H9 (cell line): ENCODE results near the gene TLE4. TPM values are rescaled to one million over a fixed set of nuclear protein-coding genes. Genes with fewer than 3 reads are reported as not detected.

Experiments
- DNase-seq: peaks from one replicate; pipeline ENCODE4 v3.0.0-alpha.2; 2017
- H2AFZ ChIP-seq: one replicate; pipeline ENCODE4 v1.6.1; 2013; ENCODE audit warnings: mild to moderate bottlenecking, low read length, control low read depth, moderate library complexity
- H2AK5ac ChIP-seq: 2 replicates; pipeline ENCODE4 v1.6.1; 2013; ENCODE audit warnings: low read length, control low read depth, mixed read lengths; ENCODE audit not compliant: insufficient read length
- H2BK120ac ChIP-seq: one replicate; pipeline ENCODE4 v1.6.1; 2013; ENCODE audit warnings: low read depth, mild to moderate bottlenecking, low read length, control low read depth, inconsistent platforms; ENCODE audit not compliant: poor library complexity, severe bottlenecking
- H2BK12ac ChIP-seq: 2 replicates; pipeline ENCODE4 v1.6.1; 2013; ENCODE audit warnings: low read length, control low read depth, mixed read lengths, low read depth; ENCODE audit not compliant: insufficient read length
- H2BK15ac ChIP-seq: 2 replicates; pipeline ENCODE4 v1.6.1; 2013; ENCODE audit warnings: low read depth, low read length, control low read depth
- H2BK20ac ChIP-seq: one replicate; pipeline ENCODE4 v1.6.1; 2013; ENCODE audit warnings: low read depth, mild to moderate bottlenecking, low read length, control low read depth, inconsistent platforms; ENCODE audit not compliant: poor library complexity, severe bottlenecking
- H2BK5ac ChIP-seq: 2 replicates; pipeline ENCODE4 v1.6.1; 2013; ENCODE audit warnings: low read length, control low read depth, mixed read lengths; ENCODE audit not compliant: insufficient read length
- H3K14ac ChIP-seq: 2 replicates; pipeline ENCODE4 v1.6.1; 2013; ENCODE audit warnings: low read length, control low read depth; ENCODE audit not compliant: insufficient read depth
- H3K18ac ChIP-seq: 2 replicates; pipeline ENCODE4 v1.6.1; 2013; ENCODE audit warnings: low read depth, mild to moderate bottlenecking, mixed read lengths, low read length, control low read depth; ENCODE audit not compliant: insufficient read length
- H3K23ac ChIP-seq: 2 replicates; pipeline ENCODE4 v1.6.1; 2013; ENCODE audit warnings: low read length, control low read depth, mixed read lengths, low read depth; ENCODE audit not compliant: insufficient read length
- H3K23me2 ChIP-seq: 2 replicates; pipeline ENCODE4 v1.6.1; 2013; ENCODE audit warnings: low read depth, mild to moderate bottlenecking, mixed read lengths, low read length, control low read depth; ENCODE audit not compliant: insufficient read length, poor library complexity, severe bottlenecking
- H3K27ac ChIP-seq: 2 replicates; pipeline ENCODE4 v1.5.1; 2013; ENCODE audit warnings: low read length, control low read depth, mixed read lengths, low read depth; ENCODE audit not compliant: insufficient read length
- H3K27me3 ChIP-seq: 2 replicates; pipeline ENCODE4 v1.6.1; 2013; ENCODE audit warnings: low read length, control low read depth, inconsistent platforms; ENCODE audit not compliant: insufficient read depth
- H3K4ac ChIP-seq: 2 replicates; pipeline ENCODE4 v1.6.1; 2013; ENCODE audit warnings: low read depth, mild to moderate bottlenecking, control low read depth, inconsistent platforms, low read length, moderate library complexity
- H3K4me1 ChIP-seq: 2 replicates; pipeline ENCODE4 v1.6.1; 2013; ENCODE audit warnings: low read length, control low read depth, inconsistent platforms; ENCODE audit not compliant: insufficient read depth
- H3K4me2 ChIP-seq: 2 replicates; pipeline ENCODE4 v1.6.1; 2013; ENCODE audit warnings: low read length, control low read depth, mixed read lengths; ENCODE audit not compliant: insufficient read length, insufficient read depth
- H3K56ac ChIP-seq: 2 replicates; pipeline ENCODE4 v1.6.1; 2013; ENCODE audit warnings: low read depth, mild to moderate bottlenecking, mixed read lengths, low read length, control low read depth; ENCODE audit not compliant: insufficient read length
- H3K79me1 ChIP-seq: 2 replicates; pipeline ENCODE4 v1.6.1; 2013; ENCODE audit warnings: low read depth, mild to moderate bottlenecking, moderate library complexity, low read length, control low read depth, inconsistent platforms; ENCODE audit not compliant: insufficient read depth, poor library complexity, severe bottlenecking
- H3K79me2 ChIP-seq: 2 replicates; pipeline ENCODE4 v1.6.1; 2013; ENCODE audit warnings: low read length, control low read depth, inconsistent platforms; ENCODE audit not compliant: insufficient read depth
- H3K9ac ChIP-seq: 2 replicates; pipeline ENCODE4 v1.6.1; 2013; ENCODE audit warnings: low read length, control low read depth, mixed read lengths; ENCODE audit not compliant: insufficient read length; ENCODE audit errors: extremely low read depth
- H3K9me3 ChIP-seq: one replicate; pipeline ENCODE4 v1.6.1; 2013; ENCODE audit warnings: low read depth, low read length, inconsistent platforms; ENCODE audit not compliant: control insufficient read depth
- H3T11ph ChIP-seq: one replicate; pipeline ENCODE4 v1.6.1; 2013; ENCODE audit warnings: mild to moderate bottlenecking, low read length, control low read depth, inconsistent platforms
- H4K20me1 ChIP-seq: one replicate; pipeline ENCODE4 v1.6.1; 2013; ENCODE audit not compliant: control insufficient read depth, insufficient read length, insufficient read depth
- H4K5ac ChIP-seq: 2 replicates; pipeline ENCODE4 v1.6.1; 2013; ENCODE audit warnings: low read depth, mild to moderate bottlenecking, mixed read lengths, low read length, control low read depth; ENCODE audit not compliant: insufficient read length
- H4K8ac ChIP-seq: replicated peaks from 2 replicates; pipeline ENCODE4 v1.6.1; 2013; ENCODE audit warnings: low read length, control low read depth, mixed read lengths, low read depth; ENCODE audit not compliant: insufficient read length
- H4K91ac ChIP-seq: 2 replicates; pipeline ENCODE4 v1.6.1; 2013; ENCODE audit warnings: low read depth, mild to moderate bottlenecking, moderate library complexity, mixed read lengths, low read length, control low read depth; ENCODE audit not compliant: insufficient read length
- H3K27ac Mint-ChIP-seq, 3 experiments: 2 replicates in 2 of 3; 3 replicates in 1 of 3; pipeline ENCODE4 v1.8.0; 2020 to 2021; ENCODE audit warnings: mixed read lengths in 3 of 3, mild to moderate bottlenecking in 1 of 3, moderate library complexity in 1 of 3
- H3K27me3 Mint-ChIP-seq: 2 replicates; pipeline ENCODE4 v1.8.0; 2021; ENCODE audit warnings: low read depth, mild to moderate bottlenecking, moderate library complexity, mixed read lengths
- H3K36me3 Mint-ChIP-seq, 3 experiments: 2 replicates in 2 of 3; 3 replicates in 1 of 3; pipeline ENCODE4 v1.8.0; 2020 to 2021; ENCODE audit warnings: low read depth in 3 of 3, mixed read lengths in 3 of 3; ENCODE audit not compliant: insufficient read depth in 1 of 3
- H3K4me1 Mint-ChIP-seq, 2 experiments: 2 replicates each; pipeline ENCODE4 v1.8.0; 2020; ENCODE audit warnings: mixed read lengths in 2 of 2
- H3K4me3 Mint-ChIP-seq, 2 experiments: 2 replicates in 1 of 2; 3 replicates in 1 of 2; pipeline ENCODE4 v1.8.0; 2020 to 2021; ENCODE audit warnings: mild to moderate bottlenecking in 2 of 2, mixed read lengths in 2 of 2, moderate library complexity in 1 of 2
- H3K9me3 Mint-ChIP-seq, 2 experiments: 2 replicates in 1 of 2; 3 replicates in 1 of 2; pipeline ENCODE4 v1.8.0; 2020; ENCODE audit warnings: mild to moderate bottlenecking in 2 of 2, mixed read lengths in 2 of 2, moderate library complexity in 1 of 2
- CTCF ChIP-seq: fragments of 200-600 bp; sonication (generic); conservative IDR thresholded peaks from 3 replicates; pipeline ENCODE4 v1.8.0; 2021; ENCODE audit warnings: antibody characterized with exemption, mild to moderate bottlenecking
- total RNA-seq: library from RNA; stranded (reverse); gene quantifications from 2 replicates; pipeline ENCODE4 v1.2.1, GENCODE V29; 2021

TLE4 gene
- total RNA-seq, 1 experiment from 2014 or later = 35.1 TPM

DNA sequence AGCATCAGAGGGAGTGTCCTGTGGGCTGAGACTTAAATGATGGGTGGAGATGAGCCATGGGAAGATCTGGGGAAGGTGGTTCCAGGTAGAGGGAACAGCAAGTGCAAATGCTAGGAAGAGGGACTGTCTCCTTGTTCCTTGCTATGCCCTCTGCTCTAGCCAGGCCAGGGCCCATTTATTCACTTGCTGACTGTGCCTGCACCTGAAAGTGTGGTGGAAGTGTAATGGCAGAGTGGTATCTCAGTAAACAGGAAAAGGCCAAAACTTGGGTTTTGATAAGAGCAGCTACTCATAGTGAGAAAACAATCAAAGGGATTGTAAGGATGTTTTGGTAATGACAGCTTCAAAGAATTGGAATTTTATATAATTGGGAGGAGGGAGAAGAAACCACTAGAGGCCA lies 32.4 kb downstream of the TLE4 start:
- Histone ChIP-seq H3K79me2 (no peaks in the 10 kb centered on the region), H4K20me1 (no peaks in the 10 kb centered on the region)

More for the DNA sequence above, 32.4 kb downstream of the TLE4 start:
- Histone ChIP-seq H2AFZ (no peak overlapping the region), H4K5ac (no peak overlapping the region), H3K27me3 (no peaks in the 10 kb centered on the region), H2BK120ac (no peak overlapping the region), H2BK20ac (no peak overlapping the region), H4K8ac (no peak overlapping the region), H3K18ac (no peak overlapping the region), H3K4me2 (no peak overlapping the region), H3K56ac (no peak overlapping the region), H3K4me1 (no peaks in the 10 kb centered on the region; the same call in 1 of the 2 replicates), H3T11ph (no peak overlapping the region), H3K79me1 (peaks cover under 1% of the 10 kb centered on the region), H3K14ac (no peak overlapping the region), H2BK15ac (no peak overlapping the region), H3K23ac (no peak overlapping the region), H4K91ac (no peak overlapping the region), H2AK5ac (no peak overlapping the region), H3K4ac (no peak overlapping the region), H3K9me3 (no peaks in the 10 kb centered on the region), H3K23me2 (no peaks in the 10 kb centered on the region), H2BK12ac (no peak overlapping the region), H2BK5ac (no peak overlapping the region), H3K27ac (no peak overlapping the region), H3K9ac (no peak overlapping the region)
- no peak overlapping the region for H3K27ac Mint-ChIP-seq
- H3K36me3 Mint-ChIP-seq = peaks cover 16 to 33% (median 29%) of the 10 kb centered on the region in 3 experiments
- peaks cover 2 to 4% of the 10 kb centered on the region in 2 experiments for H3K4me1 Mint-ChIP-seq
- no peak for DNase-seq
- no peaks in the 10 kb centered on the region for H3K27me3 Mint-ChIP-seq
- no peak overlapping the region for H3K4me3 Mint-ChIP-seq
- peaks cover 12% of the 10 kb centered on the region in 2 experiments for H3K9me3 Mint-ChIP-seq
- TF ChIP-seq CTCF = no peak
